ENCODE results near the gene GCC2.

DNA sequence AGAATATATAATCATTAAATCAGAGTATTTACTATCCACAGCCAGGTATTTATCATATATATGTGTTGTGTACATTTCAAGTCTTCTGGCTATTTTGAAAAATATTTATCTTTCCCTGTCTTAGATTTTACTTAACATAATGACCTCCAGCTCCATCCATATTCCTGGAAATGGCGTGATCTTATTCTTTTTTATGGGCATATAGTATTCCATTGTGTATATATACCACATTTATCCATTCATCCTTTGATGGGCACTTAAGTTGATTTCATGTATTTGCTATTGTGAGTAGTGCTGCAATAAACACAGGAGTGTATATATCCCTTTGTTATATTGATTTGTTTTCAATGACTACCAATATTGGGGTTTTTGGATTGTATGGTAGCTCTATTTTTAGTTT, 6.6 kb downstream of the GCC2 start:
- no peak for TF ChIP-seq EZH2phosphoT487 (IDR thresholded peaks at IDR 0.05; ENCODE audit: borderline replicate concordance)
- TF ChIP-seq, protein P1, sequence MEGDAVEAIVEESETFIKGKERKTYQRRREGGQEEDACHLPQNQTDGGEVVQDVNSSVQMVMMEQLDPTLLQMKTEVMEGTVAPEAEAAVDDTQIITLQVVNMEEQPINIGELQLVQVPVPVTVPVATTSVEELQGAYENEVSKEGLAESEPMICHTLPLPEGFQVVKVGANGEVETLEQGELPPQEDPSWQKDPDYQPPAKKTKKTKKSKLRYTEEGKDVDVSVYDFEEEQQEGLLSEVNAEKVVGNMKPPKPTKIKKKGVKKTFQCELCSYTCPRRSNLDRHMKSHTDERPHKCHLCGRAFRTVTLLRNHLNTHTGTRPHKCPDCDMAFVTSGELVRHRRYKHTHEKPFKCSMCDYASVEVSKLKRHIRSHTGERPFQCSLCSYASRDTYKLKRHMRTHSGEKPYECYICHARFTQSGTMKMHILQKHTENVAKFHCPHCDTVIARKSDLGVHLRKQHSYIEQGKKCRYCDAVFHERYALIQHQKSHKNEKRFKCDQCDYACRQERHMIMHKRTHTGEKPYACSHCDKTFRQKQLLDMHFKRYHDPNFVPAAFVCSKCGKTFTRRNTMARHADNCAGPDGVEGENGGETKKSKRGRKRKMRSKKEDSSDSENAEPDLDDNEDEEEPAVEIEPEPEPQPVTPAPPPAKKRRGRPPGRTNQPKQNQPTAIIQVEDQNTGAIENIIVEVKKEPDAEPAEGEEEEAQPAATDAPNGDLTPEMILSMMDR (conservative IDR thresholded peaks at IDR 0.05; ENCODE audit: low read length), result no peak

Measured in Loucy (cell line).